Measurements from ENCODE around the gene ADAP2.

Gene ADAP2

GRCh38 chr17:31004160-31004559 is 82.4 kb downstream of the ADAP2 start:
- peaks cover 21% of the 10 kb centered on the region for H3K27me3 ChIP-seq (ENCODE audit: insufficient read depth, low read length)
- no peaks in the 10 kb centered on the region; the same call in 1 of the 2 replicates for H3K36me3 ChIP-seq (ENCODE audit: insufficient read depth, low read length)
- no peak overlapping the region for H3K4me3 ChIP-seq (ENCODE audit: low read length)
- no peak overlapping the region for H3K27ac ChIP-seq (ENCODE audit: low read depth, low read length)
- no peak overlapping the region for H3K9ac ChIP-seq (ENCODE audit: low read depth, low read length)
- no peaks in the 10 kb centered on the region for H3K9me3 ChIP-seq (ENCODE audit: insufficient read depth, low read depth, low read length)
- WGBS: 100% methylated on average over 2 of the region's 2 CpGs
- H3K4me1 ChIP-seq (ENCODE audit: insufficient read depth, low read length): no peaks in the 10 kb centered on the region

DNA sequence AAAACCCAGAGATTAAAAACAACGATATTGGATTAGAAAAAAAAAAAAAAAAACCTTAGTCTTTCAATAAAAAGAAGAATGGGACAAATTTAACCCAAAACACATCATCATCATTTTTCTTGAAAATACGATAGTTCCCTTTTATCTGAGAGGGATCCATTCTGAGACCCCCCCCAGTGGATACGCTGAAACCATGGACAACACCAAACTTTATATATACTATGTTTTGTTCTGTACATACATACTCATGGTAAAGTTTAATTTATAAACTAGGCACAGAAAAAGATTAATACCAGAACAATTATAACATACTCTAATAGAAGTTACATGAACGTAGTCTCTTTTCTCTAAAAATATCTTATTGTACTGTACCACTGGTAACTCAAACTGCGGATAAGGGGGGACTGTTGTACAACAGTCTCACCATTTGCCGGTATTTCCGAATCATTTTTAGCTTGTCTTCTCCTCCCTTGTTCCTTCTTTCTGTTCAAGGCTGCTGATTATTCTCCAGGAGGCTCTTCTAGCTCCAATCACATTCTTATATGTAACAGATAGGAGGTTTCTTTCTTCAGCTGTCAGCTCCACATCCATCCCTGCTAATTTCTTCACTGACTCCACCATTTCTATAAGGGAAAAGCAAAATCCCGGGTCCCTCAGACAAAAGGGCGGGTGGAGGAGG is 86.1 kb downstream of the ADAP2 start:
- H3K27me3 ChIP-seq (ENCODE audit: insufficient read depth, low read length): peaks cover 36% of the 10 kb centered on the region
- H3K36me3 ChIP-seq (ENCODE audit: insufficient read depth, low read length): no peaks in the 10 kb centered on the region
- WGBS: 69% methylated on average over 7 of the region's 9 CpGs
- no peaks in the 10 kb centered on the region for H3K9me3 ChIP-seq (ENCODE audit: insufficient read depth, low read depth, low read length)
- H3K27ac ChIP-seq (ENCODE audit: low read depth, low read length): no peak overlapping the region
- peak overlapping the region; percentile 73 for H3K4me3 ChIP-seq (ENCODE audit: low read length)
- no peaks in the 10 kb centered on the region for H3K4me1 ChIP-seq (ENCODE audit: insufficient read depth, low read length)
- H3K9ac ChIP-seq (ENCODE audit: low read depth, low read length): peak overlapping the region; percentile 29

GRCh38 chr17:31008374-31009041 is 86.8 kb downstream of the ADAP2 start:
- H3K9me3 ChIP-seq (ENCODE audit: insufficient read depth, low read depth, low read length): no peaks in the 10 kb centered on the region
- peak overlapping the region; percentile 29 for H3K9ac ChIP-seq (ENCODE audit: low read depth, low read length)
- no peak overlapping the region for H3K27ac ChIP-seq (ENCODE audit: low read depth, low read length)
- no peaks in the 10 kb centered on the region for H3K36me3 ChIP-seq (ENCODE audit: insufficient read depth, low read length)
- no peaks in the 10 kb centered on the region for H3K4me1 ChIP-seq (ENCODE audit: insufficient read depth, low read length)
- peaks cover 36% of the 10 kb centered on the region for H3K27me3 ChIP-seq (ENCODE audit: insufficient read depth, low read length)
- H3K4me3 ChIP-seq (ENCODE audit: low read length): peak overlapping the region; percentile 73
- under 1% methylated on average over 65 of the region's 65 CpGs for WGBS

Measured in HUES64 (cell line).